ENCODE results near the gene FAM216A. TPM values are rescaled to one million over a fixed set of nuclear protein-coding genes. Genes with fewer than 3 reads are reported as not detected.

FAM216A gene
- total RNA-seq, 1 experiment from 2014 or later = 10.1 TPM

DNA sequence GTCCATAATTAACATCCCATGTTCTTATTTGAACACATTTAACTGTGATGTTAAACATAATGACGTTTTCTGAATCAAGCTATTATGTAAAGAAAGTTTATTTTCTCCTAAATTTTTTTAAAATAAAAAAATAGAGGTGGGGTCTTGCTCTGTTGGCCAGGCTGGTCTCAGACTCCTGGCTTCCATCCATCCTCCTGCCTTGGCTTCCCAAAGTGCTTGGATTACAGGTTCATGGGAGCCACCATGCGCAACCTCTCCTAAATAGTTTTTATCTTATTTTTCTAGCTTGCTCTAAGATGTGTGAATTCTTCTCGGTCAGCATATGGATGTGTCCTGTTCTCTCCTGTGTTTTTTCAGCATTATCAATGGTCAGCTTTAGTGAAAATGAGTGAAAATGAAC lies 36.7 kb downstream of the FAM216A start:
- ChIA-PET POLR2A (no interaction called here), CTCF (no interaction called here), RAD21 (ENCODE audit: low non-redundant PET in 1 of 2, low total read pairs in 2 of 2, uncharacterized antibody in 2 of 2, unreplicated experiment in 2 of 2) (no interaction called here)
- TF ChIP-seq POLR2A (IDR thresholded peaks at IDR 0.05; ENCODE audit: borderline replicate concordance, extremely low read depth, insufficient read depth, insufficient read length) (no peak), EZH2 (IDR thresholded peaks at IDR 0.05) (no peak), EGR1 (IDR thresholded peaks at IDR 0.05; ENCODE audit: low read depth) (no peak), ELF1 (IDR thresholded peaks at IDR 0.05; ENCODE audit: borderline replicate concordance, low read depth) (no peak), CEBPB (IDR thresholded peaks at IDR 0.05; ENCODE audit: low read depth) (no peak), CBX3 (IDR thresholded peaks at IDR 0.05; ENCODE audit: low read depth) (no peak), TCF7L2 (IDR thresholded peaks at IDR 0.05; ENCODE audit: borderline replicate concordance, extremely low read depth, insufficient read depth, insufficient read length) (no peak), YY1 (IDR thresholded peaks at IDR 0.05; ENCODE audit: extremely low read depth, insufficient replicate concordance, low read depth, low read length) (no peak), RAD21 (IDR thresholded peaks at IDR 0.05; ENCODE audit: low read depth) (no peak), SP1 (IDR thresholded peaks at IDR 0.05; ENCODE audit: low read depth) (no peak), SIN3A (IDR thresholded peaks at IDR 0.05; ENCODE audit: low read depth) (no peak), SRF (IDR thresholded peaks at IDR 0.05; ENCODE audit: low read depth) (no peak)
- TF ChIP-seq, protein P1, sequence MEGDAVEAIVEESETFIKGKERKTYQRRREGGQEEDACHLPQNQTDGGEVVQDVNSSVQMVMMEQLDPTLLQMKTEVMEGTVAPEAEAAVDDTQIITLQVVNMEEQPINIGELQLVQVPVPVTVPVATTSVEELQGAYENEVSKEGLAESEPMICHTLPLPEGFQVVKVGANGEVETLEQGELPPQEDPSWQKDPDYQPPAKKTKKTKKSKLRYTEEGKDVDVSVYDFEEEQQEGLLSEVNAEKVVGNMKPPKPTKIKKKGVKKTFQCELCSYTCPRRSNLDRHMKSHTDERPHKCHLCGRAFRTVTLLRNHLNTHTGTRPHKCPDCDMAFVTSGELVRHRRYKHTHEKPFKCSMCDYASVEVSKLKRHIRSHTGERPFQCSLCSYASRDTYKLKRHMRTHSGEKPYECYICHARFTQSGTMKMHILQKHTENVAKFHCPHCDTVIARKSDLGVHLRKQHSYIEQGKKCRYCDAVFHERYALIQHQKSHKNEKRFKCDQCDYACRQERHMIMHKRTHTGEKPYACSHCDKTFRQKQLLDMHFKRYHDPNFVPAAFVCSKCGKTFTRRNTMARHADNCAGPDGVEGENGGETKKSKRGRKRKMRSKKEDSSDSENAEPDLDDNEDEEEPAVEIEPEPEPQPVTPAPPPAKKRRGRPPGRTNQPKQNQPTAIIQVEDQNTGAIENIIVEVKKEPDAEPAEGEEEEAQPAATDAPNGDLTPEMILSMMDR (IDR thresholded peaks at IDR 0.05 in 2 of 3, conservative IDR thresholded peaks at IDR 0.05 in 1 of 3; ENCODE audit: borderline replicate concordance in 1 of 3, insufficient read depth in 1 of 3, low read depth in 2 of 3, low read length in 2 of 3) = no peak
- TF ChIP-seq, protein P2, sequence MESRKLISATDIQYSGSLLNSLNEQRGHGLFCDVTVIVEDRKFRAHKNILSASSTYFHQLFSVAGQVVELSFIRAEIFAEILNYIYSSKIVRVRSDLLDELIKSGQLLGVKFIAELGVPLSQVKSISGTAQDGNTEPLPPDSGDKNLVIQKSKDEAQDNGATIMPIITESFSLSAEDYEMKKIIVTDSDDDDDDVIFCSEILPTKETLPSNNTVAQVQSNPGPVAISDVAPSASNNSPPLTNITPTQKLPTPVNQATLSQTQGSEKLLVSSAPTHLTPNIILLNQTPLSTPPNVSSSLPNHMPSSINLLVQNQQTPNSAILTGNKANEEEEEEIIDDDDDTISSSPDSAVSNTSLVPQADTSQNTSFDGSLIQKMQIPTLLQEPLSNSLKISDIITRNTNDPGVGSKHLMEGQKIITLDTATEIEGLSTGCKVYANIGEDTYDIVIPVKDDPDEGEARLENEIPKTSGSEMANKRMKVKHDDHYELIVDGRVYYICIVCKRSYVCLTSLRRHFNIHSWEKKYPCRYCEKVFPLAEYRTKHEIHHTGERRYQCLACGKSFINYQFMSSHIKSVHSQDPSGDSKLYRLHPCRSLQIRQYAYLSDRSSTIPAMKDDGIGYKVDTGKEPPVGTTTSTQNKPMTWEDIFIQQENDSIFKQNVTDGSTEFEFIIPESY (IDR thresholded peaks at IDR 0.05; ENCODE audit: extremely low read depth, insufficient replicate concordance, low read length) = no peak
- TF ChIP-seq, protein P3, sequence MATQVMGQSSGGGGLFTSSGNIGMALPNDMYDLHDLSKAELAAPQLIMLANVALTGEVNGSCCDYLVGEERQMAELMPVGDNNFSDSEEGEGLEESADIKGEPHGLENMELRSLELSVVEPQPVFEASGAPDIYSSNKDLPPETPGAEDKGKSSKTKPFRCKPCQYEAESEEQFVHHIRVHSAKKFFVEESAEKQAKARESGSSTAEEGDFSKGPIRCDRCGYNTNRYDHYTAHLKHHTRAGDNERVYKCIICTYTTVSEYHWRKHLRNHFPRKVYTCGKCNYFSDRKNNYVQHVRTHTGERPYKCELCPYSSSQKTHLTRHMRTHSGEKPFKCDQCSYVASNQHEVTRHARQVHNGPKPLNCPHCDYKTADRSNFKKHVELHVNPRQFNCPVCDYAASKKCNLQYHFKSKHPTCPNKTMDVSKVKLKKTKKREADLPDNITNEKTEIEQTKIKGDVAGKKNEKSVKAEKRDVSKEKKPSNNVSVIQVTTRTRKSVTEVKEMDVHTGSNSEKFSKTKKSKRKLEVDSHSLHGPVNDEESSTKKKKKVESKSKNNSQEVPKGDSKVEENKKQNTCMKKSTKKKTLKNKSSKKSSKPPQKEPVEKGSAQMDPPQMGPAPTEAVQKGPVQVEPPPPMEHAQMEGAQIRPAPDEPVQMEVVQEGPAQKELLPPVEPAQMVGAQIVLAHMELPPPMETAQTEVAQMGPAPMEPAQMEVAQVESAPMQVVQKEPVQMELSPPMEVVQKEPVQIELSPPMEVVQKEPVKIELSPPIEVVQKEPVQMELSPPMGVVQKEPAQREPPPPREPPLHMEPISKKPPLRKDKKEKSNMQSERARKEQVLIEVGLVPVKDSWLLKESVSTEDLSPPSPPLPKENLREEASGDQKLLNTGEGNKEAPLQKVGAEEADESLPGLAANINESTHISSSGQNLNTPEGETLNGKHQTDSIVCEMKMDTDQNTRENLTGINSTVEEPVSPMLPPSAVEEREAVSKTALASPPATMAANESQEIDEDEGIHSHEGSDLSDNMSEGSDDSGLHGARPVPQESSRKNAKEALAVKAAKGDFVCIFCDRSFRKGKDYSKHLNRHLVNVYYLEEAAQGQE (IDR thresholded peaks at IDR 0.05; ENCODE audit: low read depth) = no peak
- DNase-seq (ENCODE audit: low read depth, low spot score) (no peak), ATAC-seq (no peak)
- H3K9me3 ChIP-seq (ENCODE audit: control insufficient read depth in 1 of 2, insufficient read depth in 1 of 2, low read depth in 1 of 2, low read length in 2 of 2) = no peaks in the 10 kb centered on the region
- H3K4me3 ChIP-seq (replicated peaks in 1 of 2; ENCODE audit: low read depth in 1 of 2, low read length in 2 of 2) = no peak overlapping the region
- H3K4me1 ChIP-seq (ENCODE audit: control insufficient read depth in 1 of 2, insufficient read depth in 2 of 2, low read length in 2 of 2) = peaks cover 6 to 9% of the 10 kb centered on the region in 2 experiments
- no peak overlapping the region for H2AFZ ChIP-seq (ENCODE audit: low read depth, low read length, poor library complexity, severe bottlenecking)
- BruUV-seq (replicated peaks) = no TSS peak
- H3K27ac ChIP-seq (ENCODE audit: low read depth, low read length) = no peak overlapping the region
- intact Hi-C loops (cut with micrococcal nuclease) = no loop called here
- H3K9me2 ChIP-seq (ENCODE audit: insufficient read depth) = no peaks in the 10 kb centered on the region
- no peaks in the 10 kb centered on the region for H4K20me1 ChIP-seq (ENCODE audit: insufficient read depth)
- no peak overlapping the region for H3K4me2 ChIP-seq (ENCODE audit: low read length)
- H3K36me3 ChIP-seq (ENCODE audit: control insufficient read depth in 1 of 2, insufficient read depth in 2 of 2, low read length in 2 of 2) = no peaks in the 10 kb centered on the region
- H3K79me2 ChIP-seq (ENCODE audit: insufficient read depth, low read length) = peaks cover 14% of the 10 kb centered on the region
- H3K9ac ChIP-seq (ENCODE audit: low read length) = no peak overlapping the region
- no peaks in the 10 kb centered on the region for H3K27me3 ChIP-seq (ENCODE audit: insufficient read depth, low read length)
